ENCODE data around the gene MICAL3.
"Not testable (repeated sequence)": the region's sequence is repeated elsewhere in the genome, so short reads cannot be mapped to it uniquely, and the experiment has no call there.

The MICAL3 gene

GRCh38 chr22:17770180-17771077, 253.9 kb downstream of the MICAL3 start:
- no peak for DNase-seq

GRCh38 chr22:17769716-17770082, 254.7 kb downstream of the MICAL3 start:
- no peak for DNase-seq

- no peak for DNase-seq
Measured at GRCh38 chr22:17769013-17769715, 255.2 kb downstream of the MICAL3 start.

- peak; percentile 43 for DNase-seq
Measured at GRCh38 chr22:17767233-17768065, 256.9 kb downstream of the MICAL3 start.

GRCh38 chr22:17764852-17765251, 259.5 kb downstream of the MICAL3 start:
- DNase-seq = not testable (repeated sequence)

GRCh38 chr22:17764036-17764435, 260.3 kb downstream of the MICAL3 start:
- DNase-seq = no peak

GRCh38 chr22:17763442-17763841, 260.9 kb downstream of the MICAL3 start:
- DNase-seq = not testable (repeated sequence)

GRCh38 chr22:17761138-17761488, 263.2 kb downstream of the MICAL3 start:
- DNase-seq = no peak

- DNase-seq = peak; percentile 57
Measured at GRCh38 chr22:17754233-17754925, 270.0 kb downstream of the MICAL3 start.

- DNase-seq = no peak
Measured at GRCh38 chr22:17753401-17753989, 270.9 kb downstream of the MICAL3 start.

- DNase-seq = no peak
Measured at GRCh38 chr22:17751596-17751995, 272.8 kb downstream of the MICAL3 start.

GRCh38 chr22:17749605-17750395, 274.6 kb downstream of the MICAL3 start:
- no peak for DNase-seq

- no peak for DNase-seq
Measured at GRCh38 chr22:17748555-17749353, 275.6 kb downstream of the MICAL3 start.

- no peak for DNase-seq
Measured at GRCh38 chr22:17746916-17747315, 277.4 kb downstream of the MICAL3 start.

GRCh38 chr22:17744430-17744829, 279.9 kb downstream of the MICAL3 start:
- no peak for DNase-seq

GRCh38 chr22:17743661-17744411, 280.5 kb downstream of the MICAL3 start:
- DNase-seq = no peak

GRCh38 chr22:17742527-17742902, 281.8 kb downstream of the MICAL3 start:
- DNase-seq = peak; percentile 79

- DNase-seq = no peak
Measured at GRCh38 chr22:17741866-17742526, 282.4 kb downstream of the MICAL3 start.
